HG02981 (cell line): ENCODE results near the gene KRT73.

Source experiments
- ATAC-seq: cut with Tn5 transposase; IDR thresholded peaks from one replicate; pipeline ENCODE4 v1.9.1; 2021; ENCODE audit warnings: mild to moderate bottlenecking, moderate library complexity; ENCODE audit not compliant: unreplicated experiment

The KRT73 gene

GRCh38 chr12:52575256-52575655, 43.1 kb downstream of the KRT73 start:
- no peak for ATAC-seq

- ATAC-seq = no peak
Measured at GRCh38 chr12:52573743-52574142, 44.6 kb downstream of the KRT73 start, which contains the start of gene KRT74. Gene KRT74 (minus strand): TSS chr12:52573843. CDS start chr12:52573777, 66 bp downstream.

- no peak for ATAC-seq
Measured at GRCh38 chr12:52573306-52573705, 45.1 kb downstream of the KRT73 start.

- no peak for ATAC-seq
Measured at GRCh38 chr12:52570511-52570910, 47.8 kb downstream of the KRT73 start.

- no peak for ATAC-seq
Measured at GRCh38 chr12:52568111-52568510, 50.2 kb downstream of the KRT73 start.

- no peak for ATAC-seq
Measured at GRCh38 chr12:52566847-52567291, 51.5 kb downstream of the KRT73 start.

GRCh38 chr12:52564582-52564981, 53.8 kb downstream of the KRT73 start:
- ATAC-seq = no peak

- ATAC-seq = no peak
Measured at GRCh38 chr12:52561880-52562449, 56.4 kb downstream of the KRT73 start.

- no peak for ATAC-seq
Measured at GRCh38 chr12:52559979-52560378, 58.4 kb downstream of the KRT73 start.

- no peak for ATAC-seq
Measured at GRCh38 chr12:52558781-52559445, 59.4 kb downstream of the KRT73 start.
